Ectodermal cell (in vitro differentiated cells): ENCODE data around the gene H2AZ2.
A peak's percentile ranks its signal among the peaks of the same experiment; 100 is the strongest.
"Not testable (repeated sequence)": the region's sequence is repeated elsewhere in the genome, so short reads cannot be mapped to it uniquely, and the experiment has no call there.

Source experiments
- H3K27ac ChIP-seq: 2 replicates; pipeline ENCODE4 v1.7.0; 2013; ENCODE audit warnings: mild to moderate bottlenecking, low read depth, low read length; ENCODE audit not compliant: insufficient read depth, poor library complexity, severe bottlenecking
- H3K27me3 ChIP-seq: 2 replicates; pipeline ENCODE4 v1.7.0; 2013; ENCODE audit warnings: mild to moderate bottlenecking, low read length; ENCODE audit not compliant: insufficient read depth, control insufficient read depth, poor library complexity, severe bottlenecking
- H3K36me3 ChIP-seq: one replicate; pipeline ENCODE4 v1.7.0; 2013; ENCODE audit warnings: low read length; ENCODE audit not compliant: control insufficient read depth, insufficient read depth
- H3K4me1 ChIP-seq: one replicate; pipeline ENCODE4 v1.7.0; 2013; ENCODE audit warnings: low read length; ENCODE audit not compliant: control insufficient read depth, insufficient read depth
- H3K4me3 ChIP-seq: 2 replicates; pipeline ENCODE4 v1.7.0; 2013; ENCODE audit warnings: low read depth, low read length, control low read depth; ENCODE audit not compliant: insufficient read depth
- H3K9me3 ChIP-seq: 2 replicates; pipeline ENCODE4 v1.7.0; 2013; ENCODE audit warnings: mild to moderate bottlenecking, low read length, moderate library complexity; ENCODE audit not compliant: control insufficient read depth
- WGBS, 2 experiments: methylation state at CpG; one replicate each; pipeline ENCODE4 v1.1.7; 2013; ENCODE audit warnings: missing lambda C conversion rate in 2 of 2; 5-methylcytosine and 5-hydroxymethylcytosine counted together

H2AZ2 gene

GRCh38 chr7:44884621-44885393 lies 36.9 kb upstream of the H2AZ2 start:
- 0 to 1% methylated on average over 107 of the region's 107 CpGs for WGBS, 2 experiments
- no peaks in the 10 kb centered on the region for H3K27me3 ChIP-seq
- H3K4me1 ChIP-seq = peaks cover 28% of the 10 kb centered on the region
- peak overlapping the region; percentile 90 for H3K4me3 ChIP-seq
- H3K9me3 ChIP-seq = no peaks in the 10 kb centered on the region
- H3K36me3 ChIP-seq = peaks cover 6% of the 10 kb centered on the region
- H3K27ac ChIP-seq = peak overlapping the region; percentile 73

DNA sequence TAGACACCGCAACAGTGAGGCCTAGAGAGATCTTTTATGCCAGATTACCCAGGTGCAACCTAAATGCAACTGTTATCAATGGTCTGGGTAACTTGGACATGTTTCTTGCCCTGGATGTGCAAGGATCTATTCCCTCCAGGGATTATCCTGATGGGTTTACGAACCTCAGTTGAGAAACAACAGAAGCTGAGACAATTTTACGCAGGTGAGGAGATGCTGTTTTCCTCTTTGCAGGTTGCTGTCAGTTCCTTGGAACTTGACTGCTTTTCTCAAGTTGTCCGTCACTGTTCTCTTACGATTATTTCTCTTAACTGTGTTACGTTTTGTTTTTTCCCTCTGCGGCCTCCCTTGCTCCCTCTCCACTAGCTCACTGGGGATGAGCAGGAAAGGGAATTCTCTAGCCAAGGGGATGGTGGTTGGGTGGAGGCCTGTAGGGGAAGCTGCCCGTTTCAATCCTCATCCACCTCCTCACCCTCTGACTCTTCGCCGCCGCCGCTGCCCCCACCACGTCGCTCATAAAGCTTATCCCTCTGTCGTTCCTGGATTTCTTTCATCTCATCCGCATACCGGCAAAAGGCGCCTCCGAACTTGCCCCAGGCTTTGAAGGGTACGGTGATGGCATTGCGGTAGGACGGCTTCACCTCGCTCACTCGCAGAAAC lies 36.2 kb upstream of the H2AZ2 start:
- H3K36me3 ChIP-seq = peaks cover 6% of the 10 kb centered on the region
- no peaks in the 10 kb centered on the region for H3K9me3 ChIP-seq
- peak overlapping the region; percentile 90 for H3K4me3 ChIP-seq
- H3K4me1 ChIP-seq = peaks cover 28% of the 10 kb centered on the region
- WGBS, 2 experiments = 30 to 31% methylated on average over 24 of the region's 24 CpGs
- no peak overlapping the region for H3K27ac ChIP-seq
- no peaks in the 10 kb centered on the region for H3K27me3 ChIP-seq

GRCh38 chr7:44882899-44883298 lies 35.0 kb upstream of the H2AZ2 start:
- peaks cover 6% of the 10 kb centered on the region for H3K36me3 ChIP-seq
- 80 to 86% methylated on average over 3 of the region's 3 CpGs for WGBS, 2 experiments
- no peaks in the 10 kb centered on the region for H3K27me3 ChIP-seq
- peaks cover 28% of the 10 kb centered on the region for H3K4me1 ChIP-seq
- H3K9me3 ChIP-seq = no peaks in the 10 kb centered on the region
- no peak overlapping the region for H3K27ac ChIP-seq
- no peak overlapping the region for H3K4me3 ChIP-seq

DNA sequence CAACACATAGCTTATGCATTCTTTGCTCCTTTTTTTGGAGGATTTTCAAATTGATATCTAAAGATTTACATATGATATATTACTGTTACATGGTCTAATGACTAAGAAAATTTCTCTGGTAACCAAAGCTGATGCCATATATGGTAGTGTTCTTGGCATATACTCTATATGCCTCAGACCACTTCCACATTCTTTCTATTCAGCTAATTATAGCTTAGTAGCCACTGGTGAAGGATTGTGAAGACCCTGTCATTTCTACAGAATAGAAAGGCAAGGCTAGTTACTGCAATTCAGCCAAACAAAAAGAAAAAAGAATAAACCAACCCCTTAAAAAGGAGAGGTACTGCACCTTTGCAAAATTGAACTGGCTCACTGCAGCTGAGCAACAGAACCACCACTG lies 33.7 kb upstream of the H2AZ2 start:
- Histone ChIP-seq H3K27me3 (no peaks in the 10 kb centered on the region), H3K36me3 (peaks cover 6% of the 10 kb centered on the region), H3K4me1 (peaks cover 28% of the 10 kb centered on the region), H3K9me3 (no peaks in the 10 kb centered on the region), H3K27ac (no peak overlapping the region), H3K4me3 (peak overlapping the region; percentile 24)

- peaks cover 28% of the 10 kb centered on the region for H3K4me1 ChIP-seq
- H3K36me3 ChIP-seq = peaks cover 6% of the 10 kb centered on the region
- peak overlapping the region; percentile 24 for H3K4me3 ChIP-seq
- 100% methylated on average over 1 of the region's 1 CpG for WGBS, 2 experiments
- H3K27me3 ChIP-seq = no peaks in the 10 kb centered on the region
- no peak overlapping the region for H3K27ac ChIP-seq
- H3K9me3 ChIP-seq = no peaks in the 10 kb centered on the region
Observed at GRCh38 chr7:44881066-44881600, 33.2 kb upstream of the H2AZ2 start.

DNA sequence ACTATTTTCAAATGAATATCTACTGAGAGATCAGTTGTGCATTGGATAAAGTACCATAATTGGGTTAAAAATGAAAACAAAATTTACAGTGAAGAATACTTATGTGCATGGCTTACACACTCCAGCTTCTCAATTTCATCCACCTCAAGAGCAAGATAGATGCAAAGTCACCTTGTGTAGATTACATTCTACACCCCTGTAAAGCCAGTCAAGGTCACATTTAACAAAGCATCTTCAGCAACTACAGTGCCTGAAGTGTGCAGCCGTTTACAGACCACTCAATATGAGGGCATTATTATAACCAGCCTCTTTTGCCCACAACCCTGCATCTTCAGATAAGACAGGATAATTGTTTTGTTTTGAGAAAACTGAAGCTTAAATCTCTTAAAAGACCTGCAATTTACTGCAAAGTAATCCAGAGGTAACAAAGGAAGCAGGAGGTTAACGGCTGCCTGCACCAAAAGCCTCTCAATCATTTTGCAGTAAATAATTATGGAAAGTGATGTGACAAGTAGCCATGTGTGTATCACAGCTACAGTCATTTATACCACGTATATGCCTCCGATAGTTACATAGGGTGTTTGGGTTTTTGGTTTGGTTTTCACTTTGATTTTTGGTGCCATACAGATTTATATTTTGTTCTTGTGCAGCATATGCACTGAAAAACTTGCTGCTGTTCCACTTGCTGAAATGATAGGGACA lies 32.6 kb upstream of the H2AZ2 start:
- Histone ChIP-seq H3K4me1 (peaks cover 28% of the 10 kb centered on the region), H3K9me3 (no peaks in the 10 kb centered on the region), H3K36me3 (peaks cover 6% of the 10 kb centered on the region), H3K27ac (no peak overlapping the region), H3K27me3 (no peaks in the 10 kb centered on the region), H3K4me3 (no peak overlapping the region)
- 94 to 96% methylated on average over 4 of the region's 4 CpGs for WGBS, 2 experiments

DNA sequence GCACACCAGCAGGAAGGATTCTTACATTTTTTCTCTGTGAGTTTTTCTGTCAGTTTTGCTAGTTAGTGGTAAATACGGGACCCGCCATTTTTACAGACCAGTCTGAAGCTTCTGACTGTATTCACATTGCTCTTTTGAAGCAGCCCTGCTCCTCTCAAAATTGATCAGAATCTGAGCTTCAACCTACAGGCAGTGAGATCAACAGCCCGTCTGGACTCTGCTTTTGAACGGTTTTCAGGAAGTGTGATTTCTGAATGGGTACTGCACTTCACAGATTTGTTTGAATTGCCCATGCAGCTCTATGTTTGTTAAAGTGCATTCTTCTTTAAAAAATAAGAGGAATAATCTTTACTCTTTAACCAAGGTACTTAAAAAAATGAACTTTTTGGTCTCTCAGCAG lies 28.5 kb upstream of the H2AZ2 start:
- WGBS, 2 experiments = 88 to 89% methylated on average over 4 of the region's 4 CpGs
- Histone ChIP-seq H3K9me3 (no peaks in the 10 kb centered on the region), H3K27me3 (no peaks in the 10 kb centered on the region), H3K36me3 (no peaks in the 10 kb centered on the region), H3K4me3 (no peak overlapping the region), H3K27ac (no peak overlapping the region), H3K4me1 (peaks cover 6% of the 10 kb centered on the region)

DNA sequence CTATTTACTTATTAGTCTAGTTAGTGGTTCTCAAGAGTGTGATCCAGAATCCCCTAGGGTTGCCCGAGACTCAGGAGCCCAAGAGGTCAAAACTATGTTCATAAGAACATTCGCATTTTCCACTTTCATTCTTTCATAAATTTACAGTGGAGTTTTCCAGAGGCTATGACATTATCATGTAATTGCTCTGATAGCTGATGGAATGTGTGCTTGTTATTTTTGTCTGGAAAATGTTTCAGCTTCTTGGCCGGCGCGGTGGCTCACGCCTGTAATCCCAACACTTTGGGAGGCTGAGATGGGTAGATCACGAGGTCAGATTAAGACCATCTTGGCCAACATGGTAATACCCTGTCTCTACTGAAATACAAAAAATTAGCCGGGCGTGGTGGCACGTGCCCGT lies 27.4 kb upstream of the H2AZ2 start:
- H3K27me3 ChIP-seq = no peaks in the 10 kb centered on the region
- no peak overlapping the region for H3K27ac ChIP-seq
- no peaks in the 10 kb centered on the region for H3K4me1 ChIP-seq
- no peaks in the 10 kb centered on the region for H3K36me3 ChIP-seq
- WGBS, 2 experiments = 96 to 97% methylated on average over 11 of the region's 11 CpGs
- no peak overlapping the region for H3K4me3 ChIP-seq
- H3K9me3 ChIP-seq = no peaks in the 10 kb centered on the region

DNA sequence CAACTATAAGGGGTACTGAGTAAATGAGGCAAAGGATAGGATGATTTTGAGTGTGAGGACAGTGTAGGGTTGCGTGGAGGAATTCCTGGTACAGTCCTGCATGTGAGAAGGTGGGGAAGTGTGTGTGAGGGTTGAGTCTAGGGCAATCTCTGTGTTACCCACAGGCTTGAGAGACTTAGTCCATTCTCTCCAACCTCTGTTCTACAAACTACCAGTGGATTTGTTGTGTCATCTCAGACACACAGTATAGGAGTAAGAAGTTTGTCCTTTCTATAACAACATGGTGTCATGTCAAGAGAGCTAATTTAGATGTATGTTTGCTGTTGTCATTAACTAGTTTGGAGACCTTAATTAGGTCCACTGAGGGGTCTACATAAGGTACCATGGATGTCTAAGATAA lies 24.9 kb upstream of the H2AZ2 start:
- H3K27ac ChIP-seq = no peak overlapping the region
- no peaks in the 10 kb centered on the region for H3K36me3 ChIP-seq
- no peaks in the 10 kb centered on the region for H3K9me3 ChIP-seq
- H3K27me3 ChIP-seq = no peaks in the 10 kb centered on the region
- H3K4me1 ChIP-seq = no peaks in the 10 kb centered on the region
- no peak overlapping the region for H3K4me3 ChIP-seq
- WGBS, 2 experiments = 94 to 100% methylated on average over 1 of the region's 1 CpG

DNA sequence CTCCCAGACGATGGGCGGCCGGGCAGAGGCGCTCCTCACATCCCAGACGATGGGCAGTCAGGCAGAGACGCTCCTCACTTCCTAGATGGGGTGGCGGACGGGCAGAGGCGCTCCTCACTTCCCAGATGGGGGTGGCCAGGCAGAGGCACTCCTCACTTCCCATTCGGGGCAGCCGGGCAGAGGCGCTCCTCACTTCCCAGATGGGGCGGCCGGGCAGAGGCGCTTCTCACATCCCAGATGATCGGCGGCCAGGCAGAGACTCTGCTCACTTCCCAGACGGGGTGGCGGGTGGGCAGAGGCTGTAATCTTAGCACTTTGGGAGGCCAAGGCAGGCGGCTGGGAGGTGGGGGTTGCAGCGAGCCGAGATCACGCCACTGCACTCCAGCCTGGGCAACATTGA lies 24.0 kb upstream of the H2AZ2 start:
- 94 to 95% methylated on average over 23 of the region's 23 CpGs for WGBS, 2 experiments
- H3K36me3 ChIP-seq, H3K9me3 ChIP-seq, H3K4me1 ChIP-seq, H3K27ac ChIP-seq, H3K27me3 ChIP-seq, H3K4me3 ChIP-seq: not testable (repeated sequence)
